GM12801 (cell line): ENCODE measurements around the gene SUGP1.

Source experiments
- TF ChIP-seq, protein P1 (sequence below): IDR thresholded peaks from one replicate; pipeline ENCODE4 v1.5.1; 2011; ENCODE audit warnings: control low read depth; ENCODE audit not compliant: insufficient read length; ENCODE audit errors: extremely low read depth

SUGP1 gene

DNA sequence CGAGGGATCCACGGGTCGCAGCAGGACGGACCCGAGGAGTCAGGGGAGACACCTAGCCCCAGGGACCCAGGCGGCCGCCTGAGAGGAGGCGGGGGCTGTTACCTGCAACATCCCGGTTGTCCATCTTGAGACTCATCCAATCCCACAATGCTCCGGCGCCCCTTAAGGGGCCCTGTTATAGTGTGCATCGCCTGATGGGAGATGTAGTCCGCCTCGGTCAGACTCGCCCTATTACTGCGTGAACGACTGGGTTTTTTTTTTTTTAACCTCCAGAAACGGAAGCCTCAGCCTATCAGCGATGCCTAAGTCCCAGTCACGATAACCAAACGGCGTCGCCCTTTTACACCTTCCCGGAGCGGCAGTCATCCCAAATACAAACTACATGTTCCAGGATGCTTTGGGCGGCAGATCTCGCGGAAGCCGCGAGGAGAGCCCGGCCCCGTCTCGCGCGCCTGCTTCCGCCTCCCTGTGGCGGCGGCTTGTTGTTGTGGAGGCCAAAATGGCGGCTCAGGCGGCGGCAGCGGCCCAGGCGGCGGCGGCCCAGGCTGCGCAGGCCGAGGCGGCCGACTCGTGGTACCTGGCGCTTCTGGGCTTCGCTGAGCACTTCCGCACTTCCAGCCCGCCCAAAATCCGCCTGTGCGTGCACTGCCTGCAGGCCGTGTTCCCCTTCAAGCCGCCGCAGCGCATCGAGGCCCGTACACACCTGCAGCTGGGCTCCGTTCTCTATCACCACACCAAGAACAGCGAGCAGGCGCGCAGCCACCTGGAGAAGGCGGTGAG is at the start of gene SUGP1, which contains the start of gene MAU2:
TSS of gene SUGP1 (minus strand) at position 149 of the 780 bp plus-strand sequence. CDS start at position 136, 13 bp downstream.
TSS of gene MAU2 (plus strand) at position 469 of the 780 bp plus-strand sequence. CDS start at position 500, 31 bp downstream.
- TF ChIP-seq, protein P1, sequence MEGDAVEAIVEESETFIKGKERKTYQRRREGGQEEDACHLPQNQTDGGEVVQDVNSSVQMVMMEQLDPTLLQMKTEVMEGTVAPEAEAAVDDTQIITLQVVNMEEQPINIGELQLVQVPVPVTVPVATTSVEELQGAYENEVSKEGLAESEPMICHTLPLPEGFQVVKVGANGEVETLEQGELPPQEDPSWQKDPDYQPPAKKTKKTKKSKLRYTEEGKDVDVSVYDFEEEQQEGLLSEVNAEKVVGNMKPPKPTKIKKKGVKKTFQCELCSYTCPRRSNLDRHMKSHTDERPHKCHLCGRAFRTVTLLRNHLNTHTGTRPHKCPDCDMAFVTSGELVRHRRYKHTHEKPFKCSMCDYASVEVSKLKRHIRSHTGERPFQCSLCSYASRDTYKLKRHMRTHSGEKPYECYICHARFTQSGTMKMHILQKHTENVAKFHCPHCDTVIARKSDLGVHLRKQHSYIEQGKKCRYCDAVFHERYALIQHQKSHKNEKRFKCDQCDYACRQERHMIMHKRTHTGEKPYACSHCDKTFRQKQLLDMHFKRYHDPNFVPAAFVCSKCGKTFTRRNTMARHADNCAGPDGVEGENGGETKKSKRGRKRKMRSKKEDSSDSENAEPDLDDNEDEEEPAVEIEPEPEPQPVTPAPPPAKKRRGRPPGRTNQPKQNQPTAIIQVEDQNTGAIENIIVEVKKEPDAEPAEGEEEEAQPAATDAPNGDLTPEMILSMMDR, result no peak

- TF ChIP-seq, protein P1, result no peak
Observed at GRCh38 chr19:19368087-19368486, 47.8 kb upstream of the SUGP1 start.

DNA sequence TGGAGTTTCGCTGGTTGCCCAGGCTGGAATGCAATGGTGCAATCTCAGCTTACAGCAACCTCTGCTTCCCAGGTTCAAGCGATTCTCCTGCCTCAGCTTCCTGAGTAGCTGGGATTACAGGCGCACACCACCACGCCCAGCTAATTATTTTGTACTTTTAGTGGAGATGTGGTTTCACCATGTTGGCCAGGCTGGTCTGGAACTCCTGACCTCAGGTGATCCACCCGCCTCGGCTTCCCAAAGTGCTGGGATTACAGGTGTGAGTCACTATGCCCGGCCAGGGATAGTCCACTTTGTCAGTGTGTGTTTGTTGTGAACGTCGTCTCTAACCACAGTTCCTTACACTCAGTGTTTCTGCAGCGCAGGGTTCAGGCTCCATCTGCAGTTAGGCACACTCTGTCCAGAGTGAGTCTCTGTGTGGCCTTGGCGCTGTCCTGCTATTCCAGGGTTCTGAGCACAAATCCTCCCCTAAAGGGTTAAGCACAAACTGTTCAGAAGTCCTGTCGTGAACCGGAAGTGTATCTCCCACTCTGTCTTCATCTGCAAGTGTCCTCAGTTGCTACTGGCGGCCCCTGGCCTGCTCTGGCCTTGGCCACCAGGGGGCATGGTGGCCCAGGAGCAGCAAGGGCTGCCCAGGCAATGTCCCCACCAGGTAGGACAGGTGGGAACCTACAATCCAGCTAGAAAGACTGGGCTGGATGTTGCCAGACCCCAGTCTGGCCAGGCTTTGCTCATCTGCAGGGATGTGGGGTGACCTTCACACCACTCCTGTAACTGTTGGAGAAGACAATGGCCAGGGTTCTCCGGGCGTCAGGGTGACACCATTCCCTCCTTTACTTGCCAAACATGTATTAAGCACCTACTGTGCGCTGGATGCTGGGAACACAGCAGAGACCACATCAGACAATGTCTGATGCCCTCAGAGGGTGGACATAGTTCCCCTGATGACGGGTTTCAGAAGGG is 46.4 kb upstream of the SUGP1 start:
- TF ChIP-seq, protein P1, result no peak

GRCh38 chr19:19362075-19362474 is 41.8 kb upstream of the SUGP1 start:
- TF ChIP-seq, protein P1, result no peak

DNA sequence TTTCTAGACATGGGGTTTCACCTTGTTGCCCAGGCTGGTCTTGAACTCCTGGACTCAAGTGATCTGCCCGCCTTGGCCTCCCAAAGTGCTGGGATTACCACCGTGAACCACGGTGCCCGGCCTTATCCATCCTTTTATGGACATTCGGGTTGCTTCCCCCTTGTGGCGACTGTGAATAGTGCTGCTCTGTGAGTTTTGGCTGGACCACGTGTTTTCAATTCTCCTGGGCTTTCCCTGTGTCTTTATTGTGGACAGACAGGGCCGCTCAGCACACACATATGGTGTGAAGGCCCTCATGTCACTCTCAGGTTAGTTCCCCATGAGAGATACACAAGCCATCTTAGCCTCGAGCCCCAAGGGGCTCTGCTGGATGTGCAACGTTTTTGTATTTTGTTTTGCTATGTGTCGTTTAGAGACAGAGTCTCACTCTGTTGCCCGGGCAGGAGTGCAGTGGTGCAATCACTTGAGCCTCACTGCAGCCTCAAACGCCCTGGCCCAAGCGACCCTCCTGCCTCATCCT is 40.8 kb upstream of the SUGP1 start:
- TF ChIP-seq, protein P1, result peak; percentile 29

DNA sequence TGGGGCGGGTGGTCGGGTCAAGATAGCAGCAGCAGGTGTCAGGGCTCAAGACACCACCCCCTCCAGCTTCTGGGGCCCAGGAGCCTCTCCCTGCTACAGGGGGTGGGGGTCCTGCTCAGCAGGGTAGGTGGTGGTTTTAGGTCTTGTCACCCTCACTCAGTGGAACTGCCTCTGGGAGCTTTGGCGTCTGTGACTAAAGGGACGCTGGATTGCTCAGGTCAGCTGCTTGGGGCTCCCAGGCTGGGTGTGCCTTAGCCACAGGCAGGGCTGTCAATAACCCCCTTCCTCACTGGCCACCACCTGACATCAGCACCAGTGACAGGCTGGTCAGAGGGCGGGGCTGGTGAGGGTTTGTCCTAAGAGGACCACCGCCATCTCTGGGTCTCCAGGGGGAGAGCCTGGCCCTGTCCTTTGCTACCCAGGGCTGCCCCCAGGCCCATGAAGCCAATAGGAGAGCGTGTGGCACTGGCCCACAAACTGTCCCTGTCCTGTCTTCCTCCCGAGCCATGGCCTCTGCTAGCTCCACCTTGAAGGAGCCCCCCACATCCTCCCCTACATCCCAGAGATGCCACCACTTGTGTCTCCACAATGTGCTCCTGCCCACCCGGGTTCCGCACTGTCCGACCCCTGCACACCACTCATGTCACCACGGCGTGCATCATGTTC is 36.7 kb upstream of the SUGP1 start:
- TF ChIP-seq, protein P1, result no peak
